CD14-positive monocyte (primary cell): Measurements from ENCODE around the gene MAPK7. TPM values are rescaled to one million over a fixed set of nuclear protein-coding genes. Genes with fewer than 3 reads are reported as not detected.

ENCODE experiments used
- DNase-seq, 3 donors: peaks; one replicate each; pipeline ENCODE4 v3.0.0-alpha.2; 2011 to 2022
- H2AFZ ChIP-seq: 2 replicates; pipeline ENCODE4 v1.6.0; 2012; ENCODE audit warnings: mild to moderate bottlenecking, low read depth, low read length, inconsistent platforms; ENCODE audit not compliant: insufficient read depth, poor library complexity, severe bottlenecking
- H3K27ac ChIP-seq, 2 donors: 1 replicate in 1 of 2; 2 replicates in 1 of 2; pipeline ENCODE4 v1.5.1; 2012 to 2013; ENCODE audit warnings: low read length in 2 of 2, control low read depth in 1 of 2, inconsistent platforms in 1 of 2, low read depth in 1 of 2, mild to moderate bottlenecking in 1 of 2
- H3K27me3 ChIP-seq, 2 donors: one replicate each; pipeline versions ENCODE4 v1.6.0 to v1.6.1; 2011 to 2013; ENCODE audit warnings: low read length in 2 of 2; ENCODE audit not compliant: control insufficient read depth in 2 of 2, insufficient read depth in 2 of 2
- H3K36me3 ChIP-seq, 2 donors: replicated peaks in 1 of 2; 1 replicate in 1 of 2; 2 replicates in 1 of 2; pipeline versions ENCODE4 v1.5.1 to v1.6.1; 2012 to 2013; ENCODE audit warnings: low read length in 2 of 2, control low read depth in 1 of 2, inconsistent platforms in 1 of 2, mild to moderate bottlenecking in 1 of 2; ENCODE audit not compliant: insufficient read depth in 2 of 2, control insufficient read depth in 1 of 2
- H3K4me1 ChIP-seq, 2 donors: 1 replicate in 1 of 2; 2 replicates in 1 of 2; pipeline versions ENCODE4 v1.5.1 to v1.6.1; 2012 to 2013; ENCODE audit warnings: low read length in 2 of 2, control low read depth in 1 of 2, inconsistent platforms in 1 of 2, mild to moderate bottlenecking in 1 of 2, moderate library complexity in 1 of 2; ENCODE audit not compliant: insufficient read depth in 2 of 2, control insufficient read depth in 1 of 2
- H3K4me2 ChIP-seq: replicated peaks from 2 replicates; pipeline ENCODE3; 2012; ENCODE audit warnings: low read length, moderate library complexity, mild to moderate bottlenecking; ENCODE audit not compliant: poor library complexity, severe bottlenecking; ENCODE audit errors: extremely low read depth
- H3K4me3 ChIP-seq, 3 experiments: fragments of 200-600 bp in 1 of 3; sonication (generic) in 1 of 3; replicated peaks in 1 of 3; 1 replicate in 2 of 3; 2 replicates in 1 of 3; pipeline ENCODE4 v1.5.1; 2011 to 2013; ENCODE audit warnings: low read length in 3 of 3, mild to moderate bottlenecking in 3 of 3, control low read depth in 2 of 3, low read depth in 2 of 3, inconsistent platforms in 1 of 3, moderate library complexity in 1 of 3
- H3K79me2 ChIP-seq: 2 replicates; pipeline ENCODE4 v1.6.0; 2012; ENCODE audit warnings: mild to moderate bottlenecking, control low read depth, inconsistent platforms, low read length, moderate library complexity; ENCODE audit not compliant: insufficient read depth
- H3K9ac ChIP-seq: 2 replicates; pipeline ENCODE4 v1.6.0; 2017; ENCODE audit warnings: low read length, mild to moderate bottlenecking; ENCODE audit not compliant: insufficient read depth, poor library complexity, severe bottlenecking
- H3K9me3 ChIP-seq, 2 donors: replicated peaks in 1 of 2; 1 replicate in 1 of 2; 2 replicates in 1 of 2; pipeline versions ENCODE4 v1.5.1 to v1.6.1; 2012 to 2013; ENCODE audit warnings: low read length in 2 of 2, control low read depth in 1 of 2; ENCODE audit not compliant: control insufficient read depth in 1 of 2, insufficient read depth in 1 of 2
- H4K20me1 ChIP-seq: 2 replicates; pipeline ENCODE4 v1.6.0; 2012; ENCODE audit warnings: mild to moderate bottlenecking, low read length, control low read depth, moderate library complexity; ENCODE audit not compliant: insufficient read depth
- H3K27ac Mint-ChIP-seq, 7 donors: one replicate each; pipeline ENCODE4 v1.8.0; 2020; ENCODE audit warnings: mild to moderate bottlenecking in 7 of 7, mixed read lengths in 7 of 7, moderate library complexity in 6 of 7, inconsistent platforms in 2 of 7
- H3K27me3 Mint-ChIP-seq, 3 donors: one replicate each; pipeline ENCODE4 v1.8.0; 2021 to 2022; ENCODE audit warnings: low read depth in 3 of 3, mild to moderate bottlenecking in 3 of 3, mixed read lengths in 3 of 3, moderate library complexity in 3 of 3, inconsistent platforms in 1 of 3
- H3K36me3 Mint-ChIP-seq, 2 donors: one replicate each; pipeline ENCODE4 v1.8.0; 2020; ENCODE audit warnings: mixed read lengths in 2 of 2, inconsistent platforms in 1 of 2, mild to moderate bottlenecking in 1 of 2
- H3K4me1 Mint-ChIP-seq: one replicate; pipeline ENCODE4 v1.8.0; 2020; ENCODE audit warnings: mild to moderate bottlenecking, mixed read lengths
- H3K4me3 Mint-ChIP-seq, 2 donors: one replicate each; pipeline ENCODE4 v1.8.0; 2020; ENCODE audit warnings: mild to moderate bottlenecking in 2 of 2, mixed read lengths in 2 of 2, moderate library complexity in 1 of 2
- H3K9me3 Mint-ChIP-seq, 7 donors: one replicate each; pipeline ENCODE4 v1.8.0; 2020 to 2022; ENCODE audit warnings: mixed read lengths in 7 of 7, mild to moderate bottlenecking in 6 of 7, moderate library complexity in 6 of 7, inconsistent platforms in 2 of 7
- CTCF ChIP-seq: fragments of 200-600 bp; IDR thresholded peaks from one replicate; pipeline ENCODE4 v1.8.0; 2022; ENCODE audit warnings: antibody characterized with exemption, mild to moderate bottlenecking
- WGBS: methylation state at CpG from one replicate; pipeline ENCODE4 v1.1.5; 2013; ENCODE audit warnings: missing lambda C conversion rate; ENCODE audit not compliant: insufficient coverage; 5-methylcytosine and 5-hydroxymethylcytosine counted together
- intact Hi-C, 2 donors: fragments of 100-400 bp; cut with micrococcal nuclease; formaldehyde crosslinking; loops; one replicate each; pipeline versions ENCODE4 v1.15.0 to v1.15.1; 2023
- polyA plus RNA-seq, 3 donors: library from polyadenylated mRNA; depleted of rRNA in 1 of 3; unstranded in 2 of 3; stranded (reverse) in 1 of 3; fragments of 300-500 nt in 2 of 3; fragments of >200 nt in 1 of 3; fragmentation: Illumina TruSeq in 2 of 3; gene quantifications; 1 replicate in 2 of 3; 2 replicates in 1 of 3; pipeline ENCODE4 v1.2.3, GENCODE V29; 2012 to 2021

Gene MAPK7
- polyA plus RNA-seq, 3 donors: 9.3 to 130 (median 10.0) TPM

GRCh38 chr17:19399750-19400450 is 21.6 kb downstream of the MAPK7 start:
- Histone ChIP-seq H3K79me2 (no peaks in the 10 kb centered on the region), H3K9me3 (no peaks in the 10 kb centered on the region), H3K27ac (peak overlapping the region; percentile 72 to 93), H3K4me3 (peak overlapping the region in 1 of 3 experiments; percentile 13), H3K4me2 (no peak overlapping the region), H3K9ac (no peak overlapping the region), H2AFZ (no peak overlapping the region), H3K36me3 (no peaks in the 10 kb centered on the region), H3K4me1 (peaks cover 36 to 37% of the 10 kb centered on the region in 2 donors), H4K20me1 (no peaks in the 10 kb centered on the region), H3K27me3 (no peaks in the 10 kb centered on the region)
- H3K27me3 Mint-ChIP-seq: peaks cover 0 to 4% (median 0%) of the 10 kb centered on the region in 3 donors
- H3K9me3 Mint-ChIP-seq: peaks cover 0 to 2% (median 0%) of the 10 kb centered on the region in 7 donors
- H3K4me3 Mint-ChIP-seq: peak overlapping the region in 1 of 2 donors; percentile 35
- intact Hi-C loops: loop anchor here in 1 of 2 donors (2.0 to 5.0 kb wide), 2 partner anchors 21 to 33 kb away; partner anchors contain the start of gene MAPK7
- H3K27ac Mint-ChIP-seq: peak overlapping the region; percentile 71 to 99 (median 89)
- peak in 1 of 3 donors; percentile 2 for DNase-seq
- H3K4me1 Mint-ChIP-seq: peaks cover 36% of the 10 kb centered on the region
- H3K36me3 Mint-ChIP-seq: peaks cover 0 to 6% of the 10 kb centered on the region in 2 donors
- WGBS: 86% methylated on average over 2 of the region's 3 CpGs
- no peak for TF ChIP-seq CTCF

DNA sequence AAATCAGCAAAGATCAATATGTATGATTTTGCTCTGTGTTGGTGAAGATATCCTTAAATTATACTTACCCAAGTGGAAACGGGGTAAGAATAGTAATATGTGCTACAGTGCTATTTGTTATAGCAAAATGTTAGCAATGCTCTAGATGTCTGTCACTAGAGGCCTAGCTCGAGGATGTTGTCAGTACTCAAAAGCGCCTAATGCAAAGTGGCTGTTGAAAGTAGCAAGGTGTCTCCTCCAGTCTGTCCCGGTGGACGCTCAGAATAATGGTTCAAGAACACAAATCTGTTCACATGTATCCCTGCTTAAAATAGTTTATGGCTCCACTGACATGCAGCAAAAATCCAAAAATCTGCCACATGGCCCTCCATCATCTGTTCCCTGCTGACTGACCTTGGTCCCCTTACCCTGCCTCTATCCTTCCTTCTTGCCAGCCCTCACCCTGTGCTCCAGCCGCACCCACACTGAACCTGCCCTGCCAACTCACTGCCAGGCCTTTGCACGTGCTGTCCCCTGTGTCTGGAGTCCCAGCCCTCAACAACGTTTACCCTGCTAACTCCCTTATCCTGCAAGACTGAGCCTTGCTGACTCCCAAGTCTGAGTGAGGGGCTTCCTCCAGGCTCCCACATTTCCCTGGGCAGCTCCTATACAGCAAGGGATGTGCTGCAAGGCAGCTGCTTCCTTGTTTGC is 23.2 kb downstream of the MAPK7 start:
- Histone ChIP-seq H3K9ac (no peak overlapping the region), H3K27ac (no peak overlapping the region)

More for the DNA sequence above, 23.2 kb downstream of the MAPK7 start:
- Mint-ChIP-seq H3K27me3 (peaks cover 0 to 4% (median 0%) of the 10 kb centered on the region in 3 donors), H3K36me3 (peaks cover 0 to 5% of the 10 kb centered on the region in 2 donors), H3K9me3 (peaks cover 0 to 2% (median 0%) of the 10 kb centered on the region in 7 donors), H3K27ac (peak overlapping the region in 1 of 7 donors; percentile 51), H3K4me1 (peaks cover 36% of the 10 kb centered on the region), H3K4me3 (no peak overlapping the region)
- no peaks in the 10 kb centered on the region for H3K79me2 ChIP-seq
- no peaks in the 10 kb centered on the region for H3K27me3 ChIP-seq
- TF ChIP-seq CTCF: no peak
- no peak for DNase-seq
- intact Hi-C loops: loop anchor here in 1 of 2 donors (5.0 kb wide), 1 partner anchor 34 kb away; no protein-coding TSS in a partner anchor
- H4K20me1 ChIP-seq: no peaks in the 10 kb centered on the region
- 94% methylated on average over 7 of the region's 8 CpGs for WGBS
- H2AFZ ChIP-seq: no peak overlapping the region
- peaks cover 36 to 37% of the 10 kb centered on the region in 2 donors for H3K4me1 ChIP-seq
- H3K9me3 ChIP-seq: no peaks in the 10 kb centered on the region
- no peaks in the 10 kb centered on the region for H3K36me3 ChIP-seq
- no peak overlapping the region for H3K4me3 ChIP-seq
- H3K4me2 ChIP-seq: no peak overlapping the region
